ENCODE results near the gene NUTM2A. TPM values are rescaled to one million over a fixed set of nuclear protein-coding genes. Genes with fewer than 3 reads are reported as not detected.
"Not testable (repeated sequence)": the region's sequence is repeated elsewhere in the genome, so short reads cannot be mapped to it uniquely, and the experiment has no call there.

Gene NUTM2A
- total RNA-seq, 1 experiment from 2014 or later, result 0.83 TPM

GRCh38 chr10:87213806-87214205, 11.4 kb upstream of the NUTM2A start:
- H3K36me3 Mint-ChIP-seq (ENCODE audit: insufficient read depth in 1 of 3, low read depth in 3 of 3), result not testable (repeated sequence)

GRCh38 chr10:87216120-87216519, 9.1 kb upstream of the NUTM2A start:
- H2BK120ac ChIP-seq (ENCODE audit: low read depth, low read length, poor library complexity, severe bottlenecking); H3T11ph ChIP-seq (ENCODE audit: low read length); H3K23me2 ChIP-seq (ENCODE audit: insufficient read length, low read depth, low read length, poor library complexity, severe bottlenecking); H2BK12ac ChIP-seq (ENCODE audit: insufficient read length, low read depth, low read length); H3K23ac ChIP-seq (ENCODE audit: insufficient read length, low read depth, low read length); H4K8ac ChIP-seq (replicated peaks; ENCODE audit: insufficient read length, low read depth, low read length); H3K79me2 ChIP-seq (ENCODE audit: insufficient read depth, low read length); H2AFZ ChIP-seq (ENCODE audit: low read length); H4K91ac ChIP-seq (ENCODE audit: insufficient read length, low read depth, low read length); H3K27me3 ChIP-seq (ENCODE audit: insufficient read depth, low read length); H4K5ac ChIP-seq (ENCODE audit: insufficient read length, low read depth, low read length); H3K9ac ChIP-seq (ENCODE audit: extremely low read depth, insufficient read length, low read length); H2BK20ac ChIP-seq (ENCODE audit: low read depth, low read length, poor library complexity, severe bottlenecking); H2AK5ac ChIP-seq (ENCODE audit: insufficient read length, low read length); H3K4me1 ChIP-seq (ENCODE audit: insufficient read depth, low read length); H3K9me3 ChIP-seq (ENCODE audit: control insufficient read depth, low read depth, low read length); H3K79me1 ChIP-seq (ENCODE audit: insufficient read depth, low read depth, low read length, poor library complexity, severe bottlenecking); H4K20me1 ChIP-seq (ENCODE audit: control insufficient read depth, insufficient read depth, insufficient read length); H2BK15ac ChIP-seq (ENCODE audit: low read depth, low read length); H3K36me3 Mint-ChIP-seq (ENCODE audit: insufficient read depth in 1 of 3, low read depth in 3 of 3); H3K18ac ChIP-seq (ENCODE audit: insufficient read length, low read depth, low read length); H3K27me3 Mint-ChIP-seq (ENCODE audit: low read depth); H3K27ac Mint-ChIP-seq; H3K56ac ChIP-seq (ENCODE audit: insufficient read length, low read depth, low read length); H2BK5ac ChIP-seq (ENCODE audit: insufficient read length, low read length); H3K9me3 Mint-ChIP-seq; H3K4me1 Mint-ChIP-seq; H3K27ac ChIP-seq (ENCODE audit: insufficient read length, low read depth, low read length); DNase-seq; H3K4ac ChIP-seq (ENCODE audit: low read depth, low read length); H3K4me2 ChIP-seq (ENCODE audit: insufficient read depth, insufficient read length, low read length); H3K14ac ChIP-seq (ENCODE audit: insufficient read depth, low read length); H3K4me3 Mint-ChIP-seq: not testable (repeated sequence)
- no CpG with 5 or more reads among the region's 11 CpGs for WGBS (ENCODE audit: extremely low coverage, insufficient read length, low lambda C conversion rate)

More at GRCh38 chr10:87213806-87214205, 11.4 kb upstream of the NUTM2A start:
- H2BK120ac ChIP-seq (ENCODE audit: low read depth, low read length, poor library complexity, severe bottlenecking); H3K9me3 Mint-ChIP-seq; H3K23ac ChIP-seq (ENCODE audit: insufficient read length, low read depth, low read length); DNase-seq; H2AK5ac ChIP-seq (ENCODE audit: insufficient read length, low read length); H3K4me1 Mint-ChIP-seq; H3K27me3 ChIP-seq (ENCODE audit: insufficient read depth, low read length); H2BK15ac ChIP-seq (ENCODE audit: low read depth, low read length); H3K14ac ChIP-seq (ENCODE audit: insufficient read depth, low read length); H3K4ac ChIP-seq (ENCODE audit: low read depth, low read length); H2BK20ac ChIP-seq (ENCODE audit: low read depth, low read length, poor library complexity, severe bottlenecking); H3K79me1 ChIP-seq (ENCODE audit: insufficient read depth, low read depth, low read length, poor library complexity, severe bottlenecking); H4K5ac ChIP-seq (ENCODE audit: insufficient read length, low read depth, low read length); H4K91ac ChIP-seq (ENCODE audit: insufficient read length, low read depth, low read length); H3K23me2 ChIP-seq (ENCODE audit: insufficient read length, low read depth, low read length, poor library complexity, severe bottlenecking); H3K4me2 ChIP-seq (ENCODE audit: insufficient read depth, insufficient read length, low read length); H3K9ac ChIP-seq (ENCODE audit: extremely low read depth, insufficient read length, low read length); H3K4me3 Mint-ChIP-seq; H2AFZ ChIP-seq (ENCODE audit: low read length); H3K27ac ChIP-seq (ENCODE audit: insufficient read length, low read depth, low read length); H3K27me3 Mint-ChIP-seq (ENCODE audit: low read depth); H4K8ac ChIP-seq (replicated peaks; ENCODE audit: insufficient read length, low read depth, low read length); H3K27ac Mint-ChIP-seq; H3T11ph ChIP-seq (ENCODE audit: low read length); H2BK12ac ChIP-seq (ENCODE audit: insufficient read length, low read depth, low read length); H3K79me2 ChIP-seq (ENCODE audit: insufficient read depth, low read length); H3K18ac ChIP-seq (ENCODE audit: insufficient read length, low read depth, low read length); H2BK5ac ChIP-seq (ENCODE audit: insufficient read length, low read length); H3K4me1 ChIP-seq (ENCODE audit: insufficient read depth, low read length); H4K20me1 ChIP-seq (ENCODE audit: control insufficient read depth, insufficient read depth, insufficient read length); H3K9me3 ChIP-seq (ENCODE audit: control insufficient read depth, low read depth, low read length); H3K56ac ChIP-seq (ENCODE audit: insufficient read length, low read depth, low read length): not testable (repeated sequence)
- WGBS (ENCODE audit: extremely low coverage, insufficient read length, low lambda C conversion rate), result no CpG with 5 or more reads among the region's 21 CpGs
